ENCODE measurements around the gene ADGRF5.
"Not testable (repeated sequence)": the region's sequence is repeated elsewhere in the genome, so short reads cannot be mapped to it uniquely, and the experiment has no call there.

ADGRF5 gene

GRCh38 chr6:46865221-46865620 is 56.5 kb downstream of the ADGRF5 start:
- no peak for TF ChIP-seq CTCF (IDR thresholded peaks at IDR 0.05; ENCODE audit: extremely low read depth, insufficient read depth, missing control alignments)
- in situ Hi-C loops (cut with MboI; ENCODE audit: low pct_unique_long_range_greater_than_20kb, low sequenced_read_pairs, unreplicated experiment): no loop called here
- no peak for DNase-seq (ENCODE audit: low spot score)

GRCh38 chr6:46863791-46864190 is 57.9 kb downstream of the ADGRF5 start:
- no peak for DNase-seq (ENCODE audit: low spot score)
- no peak for TF ChIP-seq CTCF (IDR thresholded peaks at IDR 0.05; ENCODE audit: extremely low read depth, insufficient read depth, missing control alignments)
- in situ Hi-C loops (cut with MboI; ENCODE audit: low pct_unique_long_range_greater_than_20kb, low sequenced_read_pairs, unreplicated experiment): no loop called here

- in situ Hi-C loops (cut with MboI; ENCODE audit: low pct_unique_long_range_greater_than_20kb, low sequenced_read_pairs, unreplicated experiment): no loop called here
- TF ChIP-seq CTCF (IDR thresholded peaks at IDR 0.05; ENCODE audit: extremely low read depth, insufficient read depth, missing control alignments): no peak
- DNase-seq (ENCODE audit: low spot score): no peak
Measured at GRCh38 chr6:46862381-46862780, 59.4 kb downstream of the ADGRF5 start.

DNA sequence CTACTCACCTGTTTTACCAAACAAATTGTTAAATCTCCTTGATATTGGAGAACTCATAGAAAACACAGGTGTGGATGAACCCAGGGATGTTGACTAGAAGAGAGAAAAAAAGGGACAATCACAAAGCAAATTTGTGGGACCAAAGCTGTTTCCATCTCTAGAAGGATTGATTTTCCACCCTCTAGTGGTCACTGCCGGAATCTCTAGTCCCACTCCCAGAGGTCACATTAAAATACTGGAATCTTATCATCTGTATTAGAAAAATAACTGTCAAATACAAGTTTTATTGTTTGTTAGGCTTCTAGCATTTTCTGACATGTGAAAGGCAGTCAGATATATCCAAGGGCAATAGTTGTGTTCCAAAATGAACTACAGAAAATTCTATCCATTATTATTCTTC is 65.8 kb downstream of the ADGRF5 start:
- in situ Hi-C loops (cut with MboI; ENCODE audit: low pct_unique_long_range_greater_than_20kb, low sequenced_read_pairs, unreplicated experiment); DNase-seq (ENCODE audit: low spot score): not testable (repeated sequence)
- peak; percentile 63 for TF ChIP-seq CTCF (IDR thresholded peaks at IDR 0.05; ENCODE audit: extremely low read depth, insufficient read depth, missing control alignments)

GRCh38 chr6:46851576-46851975 is 70.2 kb downstream of the ADGRF5 start:
- in situ Hi-C loops (cut with MboI; ENCODE audit: low pct_unique_long_range_greater_than_20kb, low sequenced_read_pairs, unreplicated experiment); DNase-seq (ENCODE audit: low spot score): not testable (repeated sequence)

DNA sequence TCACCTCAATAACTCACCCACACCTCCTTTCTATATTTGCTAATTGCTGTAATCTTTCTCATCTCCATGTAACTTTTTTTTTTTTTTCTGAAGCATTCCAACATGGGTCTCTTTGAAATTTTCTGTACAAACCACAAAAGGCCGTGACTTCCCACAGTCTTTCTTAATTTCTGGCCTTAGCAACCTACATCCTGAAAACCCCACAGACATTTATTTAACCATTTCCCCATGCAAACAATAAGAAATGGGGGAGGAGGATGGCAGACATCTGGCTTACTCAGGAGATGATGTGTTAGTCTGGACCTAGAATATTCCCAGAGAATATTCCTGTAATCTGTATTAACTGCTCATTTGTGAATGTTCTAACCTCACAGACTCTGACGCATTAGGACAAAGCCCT is 70.9 kb downstream of the ADGRF5 start:
- no peak for TF ChIP-seq CTCF (IDR thresholded peaks at IDR 0.05; ENCODE audit: extremely low read depth, insufficient read depth, missing control alignments)
- in situ Hi-C loops (cut with MboI; ENCODE audit: low pct_unique_long_range_greater_than_20kb, low sequenced_read_pairs, unreplicated experiment): no loop called here
- DNase-seq (ENCODE audit: low spot score): no peak

- TF ChIP-seq CTCF (IDR thresholded peaks at IDR 0.05; ENCODE audit: extremely low read depth, insufficient read depth, missing control alignments): no peak
- no peak for DNase-seq (ENCODE audit: low spot score)
- in situ Hi-C loops (cut with MboI; ENCODE audit: low pct_unique_long_range_greater_than_20kb, low sequenced_read_pairs, unreplicated experiment): no loop called here
Measured at GRCh38 chr6:46849361-46849690, 72.4 kb downstream of the ADGRF5 start.

Data from GM13977 (cell line).